Ishikawa (cell line): Measurements from ENCODE around the gene CYP39A1.

Experiments used
- CREB1 ChIP-seq: IDR thresholded peaks from 2 replicates; pipeline ENCODE4 v1.6.1; 2012; ENCODE audit warnings: low read depth
- EP300 ChIP-seq: IDR thresholded peaks from 2 replicates; pipeline ENCODE4 v1.6.1; 2012; ENCODE audit warnings: borderline replicate concordance
- FOXM1 ChIP-seq: IDR thresholded peaks from 2 replicates; pipeline ENCODE4 v1.6.1; 2012; ENCODE audit warnings: low read depth, borderline replicate concordance
- MAX ChIP-seq: IDR thresholded peaks from 2 replicates; pipeline ENCODE4 v1.6.1; 2012
- TEAD4 ChIP-seq: IDR thresholded peaks from 2 replicates; pipeline ENCODE4 v1.6.1; 2012
- ZBTB7A ChIP-seq: IDR thresholded peaks from 2 replicates; pipeline ENCODE4 v1.6.1; 2012; ENCODE audit warnings: low read depth

- TF ChIP-seq CREB1 (no peak), MAX (no peak), EP300 (no peak), ZBTB7A (no peak), TEAD4 (no peak), FOXM1 (no peak)
Measured at GRCh38 chr6:46626976-46627375, 25.6 kb downstream of the CYP39A1 start.
